GM19240 (cell line): ENCODE results near the gene DAZAP1.

ENCODE experiments used
- DNase-seq: peaks from one replicate; pipeline ENCODE4 v3.0.0; 2011; ENCODE audit warnings: low spot score; ENCODE audit not compliant: insufficient read length

The DAZAP1 gene

GRCh38 chr19:1377176-1377964, 30.0 kb upstream of the DAZAP1 start:
- no peak for DNase-seq

GRCh38 chr19:1377965-1378785, 29.2 kb upstream of the DAZAP1 start:
- DNase-seq: no peak

DNA sequence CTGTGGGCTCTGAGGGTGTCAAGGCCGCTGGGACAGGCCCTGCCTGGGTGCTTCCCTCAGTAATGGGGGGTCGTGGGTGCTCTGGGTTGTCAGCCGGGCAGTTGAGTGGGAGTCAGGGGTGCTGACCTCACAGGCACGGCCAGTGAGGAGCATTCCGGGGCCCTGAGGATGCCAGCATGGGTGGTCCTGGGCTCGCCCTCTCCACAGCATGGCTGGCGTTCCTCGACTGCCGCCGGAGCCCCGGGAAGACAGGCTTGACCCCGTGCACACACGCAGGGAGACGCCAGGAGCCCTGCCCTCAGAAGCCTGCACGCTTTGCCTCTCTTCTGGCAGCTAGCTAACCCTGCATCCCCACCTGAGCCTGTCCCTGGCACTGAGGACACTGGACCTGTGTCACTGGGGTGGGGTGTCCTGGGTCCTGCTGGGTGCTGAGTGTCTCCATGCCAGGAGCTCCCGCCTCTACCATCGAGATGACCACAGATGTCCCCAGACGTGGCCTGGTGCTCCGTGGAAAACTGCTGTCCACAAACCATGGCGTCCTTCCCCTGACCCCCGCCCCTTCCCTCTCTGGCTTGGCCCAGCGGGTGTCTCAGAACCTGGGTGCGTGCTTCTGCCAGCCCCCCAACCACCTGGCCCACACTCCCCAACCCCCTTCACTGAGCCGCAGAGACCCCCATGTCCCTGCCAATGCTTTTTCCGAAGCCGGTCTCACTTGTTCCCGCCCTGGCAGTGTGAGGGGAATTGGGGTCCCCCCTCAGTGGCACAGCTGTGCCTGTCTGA, 28.1 kb upstream of the DAZAP1 start:
- no peak for DNase-seq

- no peak for DNase-seq
Measured at GRCh38 chr19:1379961-1380489, 27.4 kb upstream of the DAZAP1 start.

- DNase-seq: no peak
Measured at GRCh38 chr19:1382250-1382649, 25.1 kb upstream of the DAZAP1 start.

DNA sequence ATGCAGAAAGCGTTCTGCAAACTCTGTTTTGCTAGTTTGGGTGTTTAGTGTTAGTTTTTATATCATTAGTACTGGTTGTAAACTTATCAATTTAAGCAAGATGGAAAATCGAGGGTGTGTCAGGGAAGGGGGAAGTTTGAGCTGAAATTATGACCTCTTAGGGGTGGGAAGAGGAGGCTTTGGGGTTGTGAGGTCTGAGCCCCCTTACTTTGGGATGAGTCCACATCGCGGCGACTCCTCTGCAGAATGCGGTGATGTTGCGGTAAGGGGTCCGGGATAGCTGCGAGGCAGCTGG, 24.4 kb upstream of the DAZAP1 start:
- no peak for DNase-seq

DNA sequence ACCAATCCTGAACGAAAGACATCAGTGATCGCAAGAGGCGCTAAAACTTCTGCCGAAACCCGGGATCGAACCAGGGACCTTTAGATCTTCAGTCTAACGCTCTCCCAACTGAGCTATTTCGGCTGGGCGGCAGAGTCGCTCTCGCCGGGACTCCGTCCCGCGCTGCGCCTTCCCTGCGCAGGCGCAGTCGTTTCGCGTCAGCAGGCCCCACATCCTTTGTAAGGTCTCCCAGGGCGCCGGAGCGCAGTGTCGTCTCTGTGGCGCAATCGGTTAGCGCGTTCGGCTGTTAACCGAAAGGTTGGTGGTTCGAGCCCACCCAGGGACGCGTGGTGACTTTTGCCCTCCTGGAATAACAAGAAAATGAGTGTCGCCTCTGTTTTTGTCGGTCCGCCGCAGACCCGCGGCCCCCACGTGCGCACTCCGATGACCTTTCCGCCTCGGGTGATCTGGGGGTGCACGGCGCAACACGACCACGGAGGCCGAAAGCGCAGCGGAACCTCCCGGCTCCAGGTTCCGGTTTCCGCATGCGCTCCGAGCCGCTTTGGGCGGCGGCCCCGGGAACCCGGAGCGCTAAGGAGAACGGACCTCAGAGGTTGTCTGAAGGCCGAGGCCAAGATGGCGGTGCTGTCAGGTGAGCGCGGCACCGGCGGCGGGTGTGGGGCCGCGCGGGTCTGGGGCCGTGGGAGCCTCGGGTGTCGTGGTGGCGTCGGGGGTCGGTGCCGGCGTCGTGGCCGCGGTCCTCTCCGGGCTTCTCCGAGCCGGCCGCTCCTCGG, 23.9 kb upstream of the DAZAP1 start, which contains the start of gene NDUFS7:
Gene NDUFS7 (plus strand): TSS at position 596 of the 773 bp plus-strand sequence. CDS start 20 bp downstream, at position 616.
- peak; percentile 77 for DNase-seq

DNA sequence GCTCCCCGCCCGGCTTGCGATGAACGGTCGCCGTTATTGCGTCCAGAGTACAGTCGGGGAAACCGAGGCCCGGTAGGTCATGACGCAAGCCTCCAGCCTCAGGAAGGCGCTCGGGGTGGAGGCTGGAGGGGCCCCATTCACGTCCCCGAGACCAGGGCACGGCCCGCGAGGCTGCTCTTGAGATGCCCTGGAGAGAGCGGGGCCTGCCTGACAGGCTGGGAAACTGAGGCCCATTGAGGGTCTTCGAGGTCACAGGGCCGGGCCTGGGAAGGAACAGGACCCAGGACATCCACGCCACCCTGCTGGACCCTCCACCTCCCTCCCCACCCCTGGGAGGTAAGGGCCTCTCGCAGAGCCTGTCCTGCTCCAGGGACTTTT, 23.3 kb upstream of the DAZAP1 start:
- DNase-seq: no peak

DNA sequence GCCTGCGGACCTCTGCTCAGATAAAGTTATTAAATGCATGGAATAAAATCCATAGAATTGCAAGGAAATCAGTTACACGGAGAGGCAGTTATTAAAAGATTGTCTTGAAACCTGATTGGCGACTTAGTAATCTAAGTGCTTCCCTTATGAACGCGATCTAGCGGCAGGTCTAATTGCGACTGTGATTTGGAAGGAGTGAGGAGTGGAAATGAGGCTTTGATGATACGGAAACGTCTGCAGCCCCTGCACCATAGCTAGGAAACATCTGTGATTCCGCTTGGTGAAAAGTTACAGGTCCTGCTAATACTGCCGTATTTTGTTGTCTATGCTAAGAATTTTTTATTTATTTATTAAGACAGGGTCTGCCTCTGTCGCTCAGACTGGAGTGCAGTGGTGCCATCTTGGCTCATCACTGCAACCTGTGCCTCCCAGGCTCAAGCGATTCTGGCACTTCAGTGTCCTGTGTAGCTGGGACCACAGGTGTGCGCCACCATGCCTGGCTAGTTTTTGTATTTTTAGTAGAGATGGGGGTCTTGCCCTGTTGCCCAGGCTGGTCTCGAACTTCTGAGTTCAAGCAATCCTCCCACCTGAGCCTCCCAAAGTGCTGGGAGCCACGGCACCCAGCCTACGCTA, 22.8 kb upstream of the DAZAP1 start:
- no peak for DNase-seq

DNA sequence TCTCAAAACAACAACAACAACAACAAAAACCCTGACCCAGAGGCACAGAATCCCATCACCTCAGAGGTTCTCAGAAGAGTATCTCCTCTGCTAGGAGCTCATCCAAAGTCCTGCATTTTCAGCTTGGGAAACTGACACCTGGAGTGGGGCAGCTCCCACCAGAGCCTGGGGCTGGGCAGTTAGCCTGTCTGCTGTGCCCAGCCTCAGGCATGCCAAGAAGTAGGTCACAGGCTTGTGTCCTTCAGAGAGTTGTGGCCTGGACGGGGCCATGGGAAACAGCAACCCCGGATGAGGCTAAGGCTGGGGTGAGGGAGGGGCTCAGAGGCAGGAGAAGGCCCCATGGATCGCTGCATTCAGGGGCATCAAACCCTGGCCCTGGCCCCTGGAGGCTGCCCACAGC, 21.6 kb upstream of the DAZAP1 start:
- no peak for DNase-seq

- no peak for DNase-seq
Measured at GRCh38 chr19:1386945-1387683, 20.3 kb upstream of the DAZAP1 start.

DNA sequence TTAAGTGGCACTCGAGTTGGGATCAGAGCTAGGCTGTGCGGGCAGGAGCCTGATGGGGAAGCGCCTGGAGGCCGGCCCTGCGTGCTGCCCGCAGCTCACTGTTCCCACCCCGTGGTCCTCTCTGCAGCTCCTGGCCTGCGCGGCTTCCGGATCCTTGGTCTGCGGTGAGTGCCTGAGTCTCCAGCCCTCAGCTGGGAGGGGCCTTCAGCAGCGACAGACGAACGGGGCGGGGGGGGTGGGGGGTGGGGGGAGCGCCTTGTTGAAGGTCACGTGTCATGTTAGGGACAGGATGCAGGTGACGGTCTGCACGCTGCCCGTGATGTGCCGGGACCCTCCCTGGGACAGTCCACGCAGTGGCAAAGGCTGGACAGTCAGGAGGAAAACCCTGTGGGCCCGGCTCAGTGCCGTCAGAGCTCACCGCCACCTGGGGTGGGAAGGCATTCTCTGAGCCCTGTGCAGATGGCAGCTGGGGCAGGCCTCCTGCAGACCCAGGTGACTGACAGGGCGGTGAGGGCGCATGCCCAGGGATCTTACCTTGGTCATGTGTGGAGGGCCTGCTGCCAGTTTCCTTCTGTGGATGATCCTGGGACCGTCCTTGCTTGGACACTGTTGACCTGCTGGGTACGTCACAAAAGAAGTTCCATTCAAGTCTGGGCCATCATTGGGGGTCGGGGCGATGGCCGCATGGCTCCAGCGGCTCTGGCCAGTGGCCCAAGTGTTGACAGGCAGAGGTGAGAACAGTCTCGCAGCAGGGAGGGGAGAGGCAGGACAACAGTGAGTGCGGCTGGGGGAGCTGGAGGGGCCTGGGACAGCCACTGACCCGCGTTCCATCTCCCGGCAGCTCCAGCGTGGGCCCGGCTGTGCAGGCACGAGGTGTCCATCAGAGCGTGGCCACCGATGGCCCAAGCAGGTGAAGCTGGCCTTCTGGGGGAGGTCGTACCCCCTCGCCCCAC, 19.4 kb upstream of the DAZAP1 start:
- DNase-seq: no peak

GRCh38 chr19:1388637-1389026, 18.8 kb upstream of the DAZAP1 start:
- no peak for DNase-seq

DNA sequence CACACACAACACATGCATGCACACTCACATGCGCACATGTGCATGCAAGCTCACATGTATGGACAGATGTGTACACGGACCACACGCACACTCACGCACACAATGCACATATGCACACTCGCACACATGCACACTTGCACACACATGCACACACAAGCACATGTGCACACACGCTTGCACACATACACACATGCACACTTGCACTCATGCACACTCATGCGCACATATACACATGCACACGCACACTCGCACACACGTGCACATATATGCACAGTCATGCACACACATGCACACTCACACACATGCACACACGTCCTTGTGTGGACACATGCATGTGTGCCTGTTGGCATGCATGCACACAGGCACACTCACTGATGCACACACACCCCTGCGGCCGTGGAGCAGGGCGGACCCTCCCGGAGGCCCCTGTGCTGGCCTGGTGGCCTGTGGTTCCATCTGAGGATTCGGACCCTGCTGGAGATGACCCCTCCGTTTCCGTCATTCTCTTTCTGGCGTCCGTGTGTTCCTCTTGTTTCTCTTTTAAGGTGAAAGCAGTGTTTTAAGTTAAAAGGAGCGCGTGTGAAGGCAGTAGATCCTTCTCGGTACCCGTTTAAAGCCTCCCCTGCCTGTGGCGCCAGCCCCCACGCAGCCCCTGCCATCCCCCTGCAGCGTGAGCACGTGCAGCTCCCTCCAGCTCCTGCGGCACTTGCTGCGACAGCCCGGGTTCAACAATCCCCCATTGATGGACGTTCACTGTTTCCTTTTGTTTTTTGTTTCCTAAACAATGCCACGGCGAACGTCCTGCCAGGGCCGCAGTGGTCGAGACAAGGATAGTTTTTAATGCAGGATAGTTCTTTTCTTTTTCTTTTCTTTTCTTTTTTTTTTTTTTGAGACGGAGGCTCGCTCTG, 18.1 kb upstream of the DAZAP1 start:
- DNase-seq: no peak

DNA sequence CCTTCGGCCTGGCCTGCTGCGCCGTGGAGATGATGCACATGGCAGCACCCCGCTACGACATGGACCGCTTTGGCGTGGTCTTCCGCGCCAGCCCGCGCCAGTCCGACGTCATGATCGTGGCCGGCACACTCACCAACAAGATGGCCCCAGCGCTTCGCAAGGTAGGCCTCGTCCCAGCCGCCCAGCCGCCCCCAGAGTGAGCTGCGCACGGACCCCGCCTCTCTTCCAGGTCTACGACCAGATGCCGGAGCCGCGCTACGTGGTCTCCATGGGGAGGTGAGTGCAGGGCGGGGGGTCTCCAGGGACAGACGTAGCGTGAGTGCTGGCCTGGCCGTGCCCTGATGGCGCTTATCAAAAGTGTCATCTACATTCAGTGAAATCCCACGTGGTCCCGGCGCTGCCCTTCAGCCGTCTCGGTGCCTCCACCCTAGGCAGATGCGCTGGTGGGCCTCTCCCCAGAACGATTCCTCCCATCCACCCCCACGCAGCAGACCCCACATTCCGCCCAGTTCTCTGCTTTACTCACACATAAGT, 16.4 kb upstream of the DAZAP1 start:
- DNase-seq: no peak

DNA sequence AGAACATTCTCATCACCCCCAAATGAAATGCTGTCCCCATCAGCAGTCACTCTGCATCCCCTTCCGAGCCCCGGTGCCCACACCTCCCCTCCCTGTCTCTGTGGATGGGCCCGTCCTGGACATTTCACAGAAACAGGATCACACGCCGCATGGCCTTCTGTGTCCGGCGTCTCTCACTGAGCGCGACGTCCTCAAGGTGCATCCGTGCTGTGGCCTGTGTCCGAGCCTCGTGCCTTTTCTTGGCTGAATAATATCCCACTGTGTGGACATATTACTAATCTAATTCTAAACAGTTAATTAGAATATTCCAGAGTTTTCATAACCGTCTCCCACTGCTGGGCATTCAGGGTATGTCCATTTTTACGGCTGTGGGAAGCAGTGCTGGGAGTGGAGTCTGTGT, 15.0 kb upstream of the DAZAP1 start:
- no peak for DNase-seq

DNA sequence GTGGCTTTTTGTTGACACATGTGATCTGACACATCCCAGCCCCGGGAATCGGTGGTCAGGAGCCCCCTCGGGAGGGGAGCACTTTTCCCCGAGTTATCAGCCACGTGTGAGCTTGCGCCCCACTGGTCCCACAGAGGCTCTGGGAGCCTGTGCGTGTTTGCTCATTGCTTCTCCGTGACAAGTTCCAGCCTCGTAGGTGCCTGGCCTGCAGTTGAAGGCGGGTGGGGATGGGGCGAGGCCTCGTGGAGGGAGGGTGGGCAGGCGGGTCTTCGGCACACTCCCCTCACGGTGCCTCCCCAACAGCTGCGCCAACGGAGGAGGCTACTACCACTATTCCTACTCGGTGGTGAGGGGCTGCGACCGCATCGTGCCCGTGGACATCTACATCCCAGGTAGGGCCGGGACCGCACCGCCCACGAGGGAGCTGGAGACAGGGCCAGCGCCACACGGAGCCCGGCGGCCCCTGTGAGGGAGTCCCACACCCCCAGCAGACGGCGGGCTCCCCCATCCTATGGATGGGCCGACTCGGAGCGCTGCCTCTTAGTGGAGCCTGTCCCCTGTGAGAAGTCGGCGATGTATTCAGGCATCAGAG, 14.4 kb upstream of the DAZAP1 start:
- DNase-seq: no peak
